HG03025 (cell line): ENCODE results near the gene MLLT6.

ENCODE experiments used
- ATAC-seq: cut with Tn5 transposase; IDR thresholded peaks from one replicate; pipeline ENCODE4 v1.9.1; 2021; ENCODE audit warnings: mild to moderate bottlenecking, moderate library complexity; ENCODE audit not compliant: unreplicated experiment, low FRiP score

Gene MLLT6

DNA sequence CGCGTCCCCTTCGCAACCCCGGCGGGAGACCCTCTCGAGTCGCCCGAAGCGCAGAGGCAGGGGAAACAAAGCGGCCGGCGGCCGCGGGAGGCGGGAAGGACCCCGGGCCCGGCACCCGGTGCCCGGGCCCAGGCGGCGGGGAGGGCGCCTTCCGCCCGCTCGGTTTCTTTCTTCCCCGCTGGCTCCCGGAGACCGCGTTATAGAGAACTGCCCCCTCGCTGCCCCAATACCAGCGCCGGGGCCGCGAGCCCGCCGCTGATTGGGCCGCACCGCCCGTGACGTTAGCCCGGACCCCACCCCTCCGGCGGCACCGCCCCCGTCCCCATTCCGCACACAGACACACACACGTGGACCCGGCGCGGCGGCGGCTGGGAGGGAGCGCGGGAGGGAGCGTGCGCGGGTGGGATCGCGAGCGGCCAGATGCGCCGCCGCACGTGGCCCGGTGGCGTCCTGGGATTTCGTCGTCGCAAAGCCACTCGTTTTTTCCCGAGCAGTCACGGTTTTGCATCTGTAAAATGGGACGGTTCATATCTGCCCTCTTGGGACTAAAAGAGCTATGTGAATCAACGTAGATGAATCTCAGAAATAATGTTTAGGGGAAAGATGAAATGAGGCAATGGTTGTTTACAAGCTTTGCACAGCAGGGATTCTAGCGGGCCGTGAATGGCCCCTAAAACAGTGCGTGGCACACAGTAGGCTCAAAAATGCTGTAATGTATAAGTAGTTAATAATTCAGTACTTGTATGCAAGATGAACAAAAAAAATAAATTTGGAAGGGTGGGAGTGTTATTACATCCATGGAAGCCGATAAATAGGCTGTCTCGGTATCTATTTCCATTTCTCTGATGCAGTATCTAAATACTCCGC lies 30.1 kb upstream of the MLLT6 start, which contains the start of gene EPOP:
TSS of gene EPOP (minus strand) at position 209 of the 867 bp plus-strand sequence. CDS start 462 bp downstream, outside the sequence.
- peak; percentile 56 for ATAC-seq

- no peak for ATAC-seq
Observed at GRCh38 chr17:38676706-38677504, 28.2 kb upstream of the MLLT6 start.

- no peak for ATAC-seq
Observed at GRCh38 chr17:38677819-38678218, 27.3 kb upstream of the MLLT6 start.

GRCh38 chr17:38681096-38681495 lies 24.0 kb upstream of the MLLT6 start:
- ATAC-seq: no peak

- no peak for ATAC-seq
Observed at GRCh38 chr17:38685491-38685890, 19.6 kb upstream of the MLLT6 start.

GRCh38 chr17:38687286-38687685 lies 17.8 kb upstream of the MLLT6 start:
- ATAC-seq: no peak

GRCh38 chr17:38690386-38690785 lies 14.7 kb upstream of the MLLT6 start:
- no peak for ATAC-seq

DNA sequence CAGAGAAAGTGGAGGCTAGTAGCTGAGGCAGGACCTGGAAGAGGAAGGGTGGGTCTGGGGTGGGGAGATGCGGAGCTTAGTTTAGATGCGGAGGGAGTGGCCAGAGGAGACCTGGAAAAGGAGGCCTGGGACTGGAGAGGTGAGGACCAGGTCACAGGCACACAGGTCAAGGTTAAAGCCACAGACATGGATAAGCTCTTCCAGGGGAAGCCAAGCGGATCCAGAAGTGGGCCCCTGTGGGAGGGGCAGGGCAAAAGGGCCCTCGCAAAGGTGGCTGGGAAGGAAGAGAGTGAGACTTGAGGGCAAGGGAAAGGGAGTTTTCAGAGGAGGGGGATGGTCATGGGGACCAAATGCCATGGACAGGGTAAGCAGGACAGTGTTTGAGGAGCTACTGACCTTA lies 13.9 kb upstream of the MLLT6 start:
- no peak for ATAC-seq

- no peak for ATAC-seq
Observed at GRCh38 chr17:38693700-38694329, 11.3 kb upstream of the MLLT6 start.

DNA sequence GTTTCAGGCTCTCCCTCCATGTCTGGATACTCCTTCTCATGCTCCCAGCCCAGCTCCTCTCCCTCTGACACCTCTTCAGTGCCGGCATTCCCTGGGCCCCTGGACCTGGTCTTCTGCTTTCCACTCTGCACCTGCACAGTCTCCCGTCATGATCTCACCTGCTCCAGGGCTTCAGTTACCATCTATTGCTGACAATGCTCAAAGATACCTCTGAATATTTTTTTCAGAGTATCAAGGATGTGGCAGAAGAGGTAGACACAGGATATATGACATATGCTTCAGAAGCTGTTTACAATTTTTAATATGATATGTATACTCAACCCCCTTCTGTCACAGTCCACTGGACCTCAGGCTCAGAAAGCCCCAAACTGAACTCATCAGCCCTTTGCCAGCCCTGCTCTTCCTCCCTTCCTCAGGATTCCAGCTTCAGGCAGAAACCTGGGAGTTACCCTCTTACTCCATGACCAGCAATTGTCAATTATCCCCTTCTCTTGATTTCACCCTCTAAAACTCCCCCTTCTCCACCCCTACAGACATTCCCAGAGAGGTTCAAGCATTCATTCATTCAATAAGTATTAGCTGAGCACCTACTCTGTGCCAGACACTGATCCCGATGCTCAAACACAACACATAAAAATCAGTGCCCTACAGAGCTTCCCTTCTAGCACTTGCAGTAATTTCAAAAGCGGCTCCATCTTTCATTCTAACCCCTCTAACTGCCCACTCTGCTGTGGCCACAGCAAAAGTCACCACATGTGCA lies 7.8 kb upstream of the MLLT6 start:
- ATAC-seq: no peak

DNA sequence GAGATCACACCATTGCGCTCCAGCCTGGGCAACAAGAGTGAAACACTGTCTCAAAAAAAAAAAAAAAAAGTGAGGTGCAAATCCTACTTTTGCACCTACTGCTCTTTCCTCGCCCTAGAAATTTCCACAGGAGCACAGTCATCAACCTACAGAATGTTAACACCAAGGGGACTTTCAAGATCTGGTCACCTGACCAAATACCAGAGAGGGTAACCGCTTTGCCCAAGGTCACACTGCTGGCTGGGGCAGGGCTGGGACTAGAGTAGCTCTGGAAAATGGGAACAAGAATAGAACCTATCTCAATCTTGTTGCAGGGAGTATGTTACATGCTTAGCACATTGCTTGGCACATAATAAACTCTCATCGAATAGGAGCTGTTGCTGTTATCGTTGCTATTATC lies 6.3 kb upstream of the MLLT6 start:
- ATAC-seq: no peak

DNA sequence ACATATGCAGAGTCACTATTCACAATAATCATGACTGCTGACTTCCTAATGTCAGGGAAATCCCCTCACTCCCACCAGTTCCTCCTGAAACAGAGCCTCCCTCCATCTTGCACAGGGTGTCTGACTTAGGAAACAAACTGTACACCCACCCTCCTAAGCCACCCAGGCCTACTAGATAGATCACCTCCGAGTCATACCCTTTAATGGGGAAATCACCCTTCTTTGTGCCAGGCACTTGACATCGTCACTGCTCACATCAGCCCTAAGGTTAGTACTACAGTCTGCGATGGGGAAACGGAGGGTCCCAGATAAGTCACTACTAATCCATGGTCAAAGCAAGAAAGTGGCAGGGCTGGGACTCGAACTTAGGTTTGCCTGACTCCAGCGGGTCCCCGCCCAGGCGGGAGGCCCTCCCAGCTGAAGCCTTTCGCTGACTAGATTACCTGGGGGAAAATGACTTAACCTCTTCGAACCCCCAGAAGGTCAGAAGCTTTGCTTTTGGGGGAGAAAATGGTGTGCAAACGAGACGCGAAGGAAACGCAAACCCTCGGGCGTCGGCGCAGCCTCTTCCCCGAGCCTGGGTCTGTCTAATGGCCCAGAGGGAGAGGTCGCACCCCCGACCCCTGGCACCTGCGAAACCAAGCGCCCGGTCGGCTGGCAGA lies 3.4 kb upstream of the MLLT6 start:
- ATAC-seq: no peak

DNA sequence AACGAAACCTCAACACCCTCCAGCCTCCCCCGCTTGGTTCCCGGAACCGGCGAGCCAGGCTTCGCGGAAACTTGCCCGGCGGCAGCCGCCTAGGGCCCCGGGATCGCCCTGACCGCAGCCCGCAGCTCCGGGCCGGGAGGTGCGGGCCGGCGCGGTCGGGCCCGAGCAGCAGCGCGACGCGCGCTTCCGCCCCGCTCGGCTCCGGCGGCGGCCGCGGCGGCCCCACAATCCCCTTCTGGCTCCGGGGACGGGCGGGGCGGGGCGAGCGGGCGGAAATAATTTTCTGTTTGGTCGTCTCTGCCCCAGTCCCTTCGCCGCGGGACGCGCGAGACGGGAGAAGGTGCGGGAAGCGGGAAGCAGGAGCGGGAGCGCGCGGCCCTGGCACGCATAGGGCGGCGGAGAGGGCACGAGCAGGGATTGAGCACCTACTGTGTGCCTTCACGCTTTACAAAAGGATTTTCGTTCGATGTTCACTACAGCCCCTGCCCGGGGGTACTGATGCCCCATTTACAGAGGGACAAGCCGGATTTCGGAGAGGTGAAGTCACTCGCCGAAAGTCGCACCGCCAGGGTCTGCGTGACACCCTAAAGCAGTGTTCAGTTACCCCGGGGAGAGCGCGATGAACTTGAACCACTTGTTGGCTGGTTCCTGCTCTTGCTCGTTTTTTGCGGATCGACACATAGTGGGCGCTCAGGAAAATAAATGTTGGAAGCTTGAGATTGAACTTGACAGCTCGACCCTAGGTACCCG lies 2.7 kb upstream of the MLLT6 start:
- ATAC-seq: no peak

- no peak for ATAC-seq
Observed at GRCh38 chr17:38702916-38703741, 1.9 kb upstream of the MLLT6 start.

GRCh38 chr17:38703742-38704605 lies 1.1 kb upstream of the MLLT6 start:
- no peak for ATAC-seq

DNA sequence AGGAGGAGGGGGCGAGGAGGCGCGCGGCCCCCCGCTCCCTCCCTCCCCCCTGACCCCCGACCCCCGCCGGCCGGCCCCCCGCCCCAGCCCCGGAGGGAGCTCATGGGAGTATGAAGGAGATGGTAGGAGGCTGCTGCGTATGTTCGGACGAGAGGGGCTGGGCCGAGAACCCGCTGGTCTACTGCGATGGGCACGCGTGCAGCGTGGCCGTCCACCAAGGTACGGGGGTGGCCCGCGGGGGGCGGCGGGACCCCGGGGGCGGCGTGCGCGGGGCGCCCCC lies 390 bp downstream of the MLLT6 start:
- ATAC-seq: no peak

DNA sequence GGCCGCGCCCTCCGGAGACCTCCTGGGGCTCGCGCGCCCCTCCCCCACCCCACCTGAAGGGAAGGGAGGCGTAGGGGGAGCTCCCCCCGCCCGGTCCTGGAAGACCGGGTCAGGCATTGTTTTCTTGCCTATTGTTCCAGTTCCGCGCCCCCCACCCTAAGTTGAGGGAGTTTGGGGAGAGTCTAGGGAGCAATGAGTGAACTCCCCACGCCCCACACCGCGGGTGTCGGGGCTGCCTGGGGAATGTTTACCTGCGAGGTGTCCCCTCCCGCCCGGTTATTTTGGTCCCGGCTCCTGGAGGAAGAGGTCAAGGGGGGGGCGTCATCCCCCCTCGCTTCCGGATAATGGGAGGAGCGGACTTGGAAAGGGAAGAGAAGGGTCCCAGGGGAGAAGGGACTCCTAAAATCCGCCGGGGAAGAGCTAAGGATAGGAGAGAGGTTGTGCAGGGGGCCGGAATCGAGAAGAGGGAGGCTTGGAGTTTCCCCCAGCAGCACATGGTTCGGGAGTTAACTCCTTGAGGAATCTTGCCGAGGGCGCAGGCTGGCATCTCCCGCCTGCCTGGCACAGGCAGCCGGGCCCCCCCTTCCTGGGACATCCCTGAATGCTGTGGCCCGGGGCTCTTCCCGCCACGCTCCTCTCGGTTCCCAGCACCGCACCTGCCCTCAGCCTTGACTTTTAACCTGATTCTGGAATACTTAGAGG lies 881 bp downstream of the MLLT6 start:
- ATAC-seq: no peak
